ENCODE data around the gene POLR2F. TPM values are rescaled to one million over a fixed set of nuclear protein-coding genes. Genes with fewer than 3 reads are reported as not detected.

POLR2F gene
- polyA plus RNA-seq, 1 donor (not counting 4 experiments of a cell fraction or from before 2014, with no cell fraction given) = 119 TPM

GRCh38 chr22:37985751-37986281, 32.3 kb downstream of the POLR2F start:
- Histone ChIP-seq H3K27ac (ENCODE audit: control insufficient read depth, insufficient read depth, low read length) (no peak overlapping the region), H3K79me2 (ENCODE audit: control insufficient read depth, insufficient read depth, low read length) (no peaks in the 10 kb centered on the region), H3K27me3 (ENCODE audit: control insufficient read depth, extremely low read depth, insufficient read depth, low read length) (no peaks in the 10 kb centered on the region), H3K9me1 (ENCODE audit: control insufficient read depth, extremely low read depth, insufficient read depth, low read length) (no peaks in the 10 kb centered on the region), H4K20me1 (ENCODE audit: control insufficient read depth, extremely low read depth, insufficient read depth, low read length) (no peaks in the 10 kb centered on the region), H3K36me3 (ENCODE audit: control insufficient read depth in 2 of 2, extremely low read depth in 1 of 2, insufficient read depth in 2 of 2, low read length in 2 of 2) (no peaks in the 10 kb centered on the region), H3K4me3 (ENCODE audit: control insufficient read depth in 2 of 3, extremely low read depth in 1 of 3, insufficient read depth in 2 of 3, low read depth in 1 of 3, low read length in 3 of 3) (no peak overlapping the region), H3K4me2 (ENCODE audit: control insufficient read depth, extremely low read depth, insufficient read depth, low read depth, low read length) (no peak overlapping the region), H3K9me3 (ENCODE audit: control insufficient read depth, low read depth, low read length) (no peaks in the 10 kb centered on the region), H2AFZ (ENCODE audit: control insufficient read depth, low read length) (no peak overlapping the region), H3K4me1 (ENCODE audit: control insufficient read depth, extremely low read depth, insufficient read depth, low read length) (no peaks in the 10 kb centered on the region), H3K9ac (ENCODE audit: control insufficient read depth, extremely low read depth, insufficient read depth, low read length) (no peak overlapping the region)
- TF ChIP-seq CTCF (optimal IDR thresholded peaks at IDR 0.05 in 1 of 3, IDR thresholded peaks at IDR 0.05 in 1 of 3, conservative IDR thresholded peaks at IDR 0.05 in 1 of 3; ENCODE audit: extremely low read depth in 1 of 3, insufficient read depth in 2 of 3, low read length in 3 of 3) = no peak
- TF ChIP-seq EZH2 (IDR thresholded peaks at IDR 0.05; ENCODE audit: low read length) = no peak
- dilution Hi-C loops (cut with MboI; ENCODE audit: extremely low pct_ligation_motif_present, low sequenced_read_pairs) = no loop called here
- DNase-seq (ENCODE audit: low read depth, low spot score) = no peak
- FAIRE-seq = no peak

DNA sequence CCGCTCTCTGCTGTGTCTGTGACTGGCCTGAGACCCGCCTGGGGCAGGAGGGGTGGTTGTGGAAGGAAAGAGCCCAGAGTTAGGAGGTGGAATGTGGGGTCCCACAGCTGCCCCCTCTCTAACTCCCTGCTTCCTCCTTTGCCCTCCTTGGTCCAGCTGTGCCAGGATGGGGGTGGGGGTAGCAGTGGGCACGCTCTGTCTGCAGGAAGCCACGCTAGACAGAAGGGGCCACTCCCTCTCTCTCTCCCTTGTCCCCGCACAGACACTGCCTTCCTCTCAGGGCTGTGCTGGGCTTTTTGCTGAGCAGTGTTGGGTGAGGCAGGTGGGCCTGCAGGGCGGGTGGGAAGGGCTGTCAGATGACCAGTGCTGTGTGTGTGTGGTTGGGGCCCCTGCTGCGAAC, 32.9 kb downstream of the POLR2F start:
- Histone ChIP-seq H3K4me2 (ENCODE audit: control insufficient read depth, extremely low read depth, insufficient read depth, low read depth, low read length) (no peak overlapping the region), H3K36me3 (ENCODE audit: control insufficient read depth in 2 of 2, extremely low read depth in 1 of 2, insufficient read depth in 2 of 2, low read length in 2 of 2) (no peaks in the 10 kb centered on the region), H3K4me1 (ENCODE audit: control insufficient read depth, extremely low read depth, insufficient read depth, low read length) (no peaks in the 10 kb centered on the region), H3K27ac (ENCODE audit: control insufficient read depth, insufficient read depth, low read length) (no peak overlapping the region), H2AFZ (ENCODE audit: control insufficient read depth, low read length) (no peak overlapping the region), H3K27me3 (ENCODE audit: control insufficient read depth, extremely low read depth, insufficient read depth, low read length) (no peaks in the 10 kb centered on the region), H3K9ac (ENCODE audit: control insufficient read depth, extremely low read depth, insufficient read depth, low read length) (no peak overlapping the region), H3K9me1 (ENCODE audit: control insufficient read depth, extremely low read depth, insufficient read depth, low read length) (no peaks in the 10 kb centered on the region), H4K20me1 (ENCODE audit: control insufficient read depth, extremely low read depth, insufficient read depth, low read length) (no peaks in the 10 kb centered on the region), H3K79me2 (ENCODE audit: control insufficient read depth, insufficient read depth, low read length) (no peaks in the 10 kb centered on the region), H3K9me3 (ENCODE audit: control insufficient read depth, low read depth, low read length) (no peaks in the 10 kb centered on the region), H3K4me3 (ENCODE audit: control insufficient read depth in 2 of 3, extremely low read depth in 1 of 3, insufficient read depth in 2 of 3, low read depth in 1 of 3, low read length in 3 of 3) (no peak overlapping the region)
- no peak for FAIRE-seq
- TF ChIP-seq EZH2 (IDR thresholded peaks at IDR 0.05; ENCODE audit: low read length) (no peak), CTCF (optimal IDR thresholded peaks at IDR 0.05 in 1 of 3, IDR thresholded peaks at IDR 0.05 in 1 of 3, conservative IDR thresholded peaks at IDR 0.05 in 1 of 3; ENCODE audit: extremely low read depth in 1 of 3, insufficient read depth in 2 of 3, low read length in 3 of 3) (no peak)
- dilution Hi-C loops (cut with MboI; ENCODE audit: extremely low pct_ligation_motif_present, low sequenced_read_pairs) = no loop called here
- no peak for DNase-seq (ENCODE audit: low read depth, low spot score)

All from keratinocyte (primary cell).